OCI-LY3 (cell line): ENCODE results near the gene MRPL1.

Source experiments
- H2AFZ ChIP-seq: fragments of 200-600, 300-600 bp; shearing (Covaris generic); 2 replicates; pipeline ENCODE4 v1.6.0; 2014; ENCODE audit warnings: antibody characterized with exemption, low read depth, low read length
- H3K27ac ChIP-seq: fragments of 200-600, 300-600 bp; sonication (generic); 2 replicates; pipeline ENCODE4 v1.5.1; 2014; ENCODE audit warnings: mild to moderate bottlenecking, low read length, moderate library complexity, mixed read lengths
- H3K27me3 ChIP-seq: fragments of 200-600, 300-600 bp; sonication (generic); 2 replicates; pipeline ENCODE4 v1.6.1; 2014; ENCODE audit warnings: low read depth, low read length, mixed read lengths
- H3K36me3 ChIP-seq: fragments of 200-600, 300-600 bp; sonication (generic); replicated peaks from 2 replicates; pipeline ENCODE3; 2014; ENCODE audit warnings: low read depth, low read length, mixed read lengths
- H3K4me1 ChIP-seq: fragments of 300-600, 200-600 bp; sonication (generic); 2 replicates; pipeline ENCODE4 v1.6.1; 2014; ENCODE audit warnings: low read length, mixed read lengths
- H3K4me2 ChIP-seq: fragments of 200-600, 300-600 bp; sonication (generic); 2 replicates; pipeline ENCODE4 v1.6.1; 2014; ENCODE audit warnings: low read length, mixed read lengths
- H3K4me3 ChIP-seq: fragments of 300-600, 200-600 bp; sonication (generic); 2 replicates; pipeline ENCODE4 v1.5.1; 2014; ENCODE audit warnings: antibody characterized with exemption, mild to moderate bottlenecking, low read length, moderate library complexity
- H3K79me2 ChIP-seq: fragments of 300-600, 200-600 bp; shearing (Covaris generic); 2 replicates; pipeline ENCODE4 v1.6.1; 2014; ENCODE audit warnings: mild to moderate bottlenecking, low read length, mixed read lengths
- H3K9ac ChIP-seq: fragments of 300-600, 200-600 bp; shearing (Covaris generic); 2 replicates; pipeline ENCODE4 v1.6.0; 2014; ENCODE audit warnings: mild to moderate bottlenecking, low read length, moderate library complexity
- H3K9me3 ChIP-seq: fragments of 200-600, 300-600 bp; shearing (Covaris generic); 2 replicates; pipeline ENCODE4 v1.6.1; 2014; ENCODE audit warnings: low read length, mixed read lengths; ENCODE audit not compliant: insufficient read depth
- H4K20me1 ChIP-seq: fragments of 200-600, 300-600 bp; sonication (generic); 2 replicates; pipeline ENCODE4 v1.6.1; 2016; ENCODE audit warnings: low read length, mixed read lengths; ENCODE audit not compliant: insufficient read depth
- EZH2phosphoT487 ChIP-seq: fragments of 200-600 bp; shearing (Covaris generic); IDR thresholded peaks from 2 replicates; pipeline ENCODE4 v1.6.1; 2018; ENCODE audit warnings: antibody characterized with exemption, mixed run types, low read depth
- TF ChIP-seq, protein P1 (sequence below): fragments of 200-600, 300-600 bp; sonication (generic); IDR thresholded peaks from 2 replicates; pipeline ENCODE4 v1.5.1; 2014; ENCODE audit warnings: antibody characterized with exemption, low read length, low read depth

MRPL1 gene

DNA sequence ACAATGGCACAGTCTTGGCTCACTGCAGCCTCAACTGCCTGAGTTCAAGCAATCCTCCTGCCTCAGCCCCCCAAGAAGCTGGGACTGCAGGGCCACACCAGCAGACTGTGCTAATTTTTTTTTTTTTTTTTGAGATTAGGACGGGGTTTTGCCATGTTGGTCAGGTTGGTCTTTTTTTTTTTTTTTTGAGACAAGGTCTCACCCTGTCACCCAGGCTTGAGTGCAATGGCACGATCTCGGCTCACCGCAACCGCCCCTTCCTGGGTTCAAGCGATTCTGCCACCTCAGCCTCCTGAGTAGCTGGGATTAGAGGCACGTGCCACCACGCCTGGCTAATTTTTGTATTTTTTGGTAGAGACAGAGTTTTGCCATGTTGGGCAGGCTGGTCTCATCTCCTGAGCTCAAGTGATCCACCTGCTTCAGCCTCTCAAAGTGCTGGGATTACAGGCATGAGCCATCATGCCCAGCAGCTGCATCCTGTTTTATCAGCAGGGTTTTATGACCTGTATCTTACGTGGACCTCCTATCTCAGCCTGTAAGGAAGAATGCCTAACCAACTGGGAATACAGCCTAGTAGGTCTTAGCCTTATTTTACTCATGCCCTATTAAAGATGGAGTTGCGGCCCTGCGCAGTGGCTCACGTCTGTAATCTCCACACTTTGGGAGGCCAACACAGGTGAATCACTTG is 13.2 kb upstream of the MRPL1 start:
- Histone ChIP-seq H3K79me2 (no peaks in the 10 kb centered on the region), H3K36me3 (no peaks in the 10 kb centered on the region), H3K9ac (no peak overlapping the region), H3K4me2 (no peak overlapping the region), H4K20me1 (no peaks in the 10 kb centered on the region), H3K4me1 (no peaks in the 10 kb centered on the region), H2AFZ (no peak overlapping the region), H3K4me3 (no peak overlapping the region), H3K27me3 (no peaks in the 10 kb centered on the region), H3K9me3 (no peaks in the 10 kb centered on the region), H3K27ac (no peak overlapping the region)
- TF ChIP-seq, protein P1, sequence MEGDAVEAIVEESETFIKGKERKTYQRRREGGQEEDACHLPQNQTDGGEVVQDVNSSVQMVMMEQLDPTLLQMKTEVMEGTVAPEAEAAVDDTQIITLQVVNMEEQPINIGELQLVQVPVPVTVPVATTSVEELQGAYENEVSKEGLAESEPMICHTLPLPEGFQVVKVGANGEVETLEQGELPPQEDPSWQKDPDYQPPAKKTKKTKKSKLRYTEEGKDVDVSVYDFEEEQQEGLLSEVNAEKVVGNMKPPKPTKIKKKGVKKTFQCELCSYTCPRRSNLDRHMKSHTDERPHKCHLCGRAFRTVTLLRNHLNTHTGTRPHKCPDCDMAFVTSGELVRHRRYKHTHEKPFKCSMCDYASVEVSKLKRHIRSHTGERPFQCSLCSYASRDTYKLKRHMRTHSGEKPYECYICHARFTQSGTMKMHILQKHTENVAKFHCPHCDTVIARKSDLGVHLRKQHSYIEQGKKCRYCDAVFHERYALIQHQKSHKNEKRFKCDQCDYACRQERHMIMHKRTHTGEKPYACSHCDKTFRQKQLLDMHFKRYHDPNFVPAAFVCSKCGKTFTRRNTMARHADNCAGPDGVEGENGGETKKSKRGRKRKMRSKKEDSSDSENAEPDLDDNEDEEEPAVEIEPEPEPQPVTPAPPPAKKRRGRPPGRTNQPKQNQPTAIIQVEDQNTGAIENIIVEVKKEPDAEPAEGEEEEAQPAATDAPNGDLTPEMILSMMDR = no peak
- TF ChIP-seq EZH2phosphoT487 = no peak

DNA sequence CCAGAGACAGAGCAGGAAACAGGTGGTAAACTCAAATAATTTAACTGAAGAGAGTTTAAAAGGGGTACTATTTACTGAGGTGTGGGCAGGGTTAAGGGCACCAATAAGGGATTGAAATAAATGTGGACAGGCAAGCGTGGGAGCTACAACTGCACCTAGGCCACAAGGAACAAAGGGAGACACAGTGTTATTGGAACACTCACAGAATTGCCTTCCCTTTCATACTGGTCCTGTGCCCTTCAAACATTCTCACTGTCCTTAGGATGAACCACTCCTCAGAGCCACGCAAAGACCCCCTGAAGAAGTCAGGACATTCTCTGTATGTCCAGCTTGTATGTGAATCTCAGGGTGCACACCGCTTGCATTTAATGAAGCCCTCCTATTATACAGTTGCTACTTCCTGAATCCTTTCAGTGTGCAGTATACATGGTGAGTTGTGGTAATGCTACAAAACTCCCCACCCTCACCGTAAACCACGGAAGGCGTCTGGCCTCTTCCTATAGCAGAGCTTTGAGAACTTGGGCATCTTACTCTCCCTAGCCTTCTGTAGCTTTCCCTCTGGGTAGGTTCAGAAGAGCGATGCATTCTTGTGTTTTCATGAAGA is 9.6 kb upstream of the MRPL1 start:
- no peak overlapping the region for H2AFZ ChIP-seq
- TF ChIP-seq, protein P1 = no peak
- H3K36me3 ChIP-seq = no peaks in the 10 kb centered on the region
- no peak overlapping the region for H3K4me2 ChIP-seq
- H3K27me3 ChIP-seq = no peaks in the 10 kb centered on the region
- H3K4me3 ChIP-seq = no peak overlapping the region
- H3K27ac ChIP-seq = no peak overlapping the region
- no peaks in the 10 kb centered on the region for H3K9me3 ChIP-seq
- H3K4me1 ChIP-seq = 0 out of 2 replicates have a peak, but pooled peaks cover 3% of the 10 kb centered on the region
- H3K79me2 ChIP-seq = no peaks in the 10 kb centered on the region
- no peaks in the 10 kb centered on the region for H4K20me1 ChIP-seq
- H3K9ac ChIP-seq = no peak overlapping the region

- Histone ChIP-seq H3K9me3 (no peaks in the 10 kb centered on the region), H3K4me1 (0 out of 2 replicates have a peak, but pooled peaks cover 3% of the 10 kb centered on the region), H3K36me3 (no peaks in the 10 kb centered on the region), H3K27ac (no peak overlapping the region), H2AFZ (no peak overlapping the region), H3K4me2 (no peak overlapping the region), H3K9ac (no peak overlapping the region), H4K20me1 (no peaks in the 10 kb centered on the region), H3K4me3 (no peak overlapping the region), H3K79me2 (no peaks in the 10 kb centered on the region), H3K27me3 (no peaks in the 10 kb centered on the region)
- TF ChIP-seq EZH2phosphoT487 = no peak
- TF ChIP-seq, protein P1 = no peak
Measured at GRCh38 chr4:77854431-77855111, 8.1 kb upstream of the MRPL1 start.

GRCh38 chr4:77856152-77856551 is 6.5 kb upstream of the MRPL1 start:
- H3K27me3 ChIP-seq = no peaks in the 10 kb centered on the region
- TF ChIP-seq EZH2phosphoT487 = no peak
- TF ChIP-seq, protein P1 = no peak
- H3K27ac ChIP-seq = no peak overlapping the region
- H3K79me2 ChIP-seq = no peaks in the 10 kb centered on the region
- no peaks in the 10 kb centered on the region for H3K9me3 ChIP-seq
- H3K4me2 ChIP-seq = no peak overlapping the region
- H3K4me3 ChIP-seq = no peak overlapping the region
- peaks cover 6% of the 10 kb centered on the region for H3K4me1 ChIP-seq
- H4K20me1 ChIP-seq = no peaks in the 10 kb centered on the region
- no peak overlapping the region for H2AFZ ChIP-seq
- H3K9ac ChIP-seq = no peak overlapping the region
- no peaks in the 10 kb centered on the region for H3K36me3 ChIP-seq
